SK-N-SH treated with all-trans-retinoic acid at 6 μM for 48 hours (cell line): ENCODE measurements around the gene NUP88.

ENCODE experiments used
- ZC3H10 ChIP-seq: fragments of 250-450 bp; sonication (Bioruptor Pico); IDR thresholded peaks from 2 replicates; pipeline ENCODE4 v1.5.1; 2021; ENCODE audit warnings: mild to moderate bottlenecking, moderate library complexity
- ZFP30 ChIP-seq: fragments of 450-650 bp; formaldehyde crosslinking; IDR thresholded peaks from 2 replicates; pipeline ENCODE4 v1.5.0; 2022; ENCODE audit warnings: mild to moderate bottlenecking, moderate library complexity

- TF ChIP-seq ZC3H10: no peak
- no peak for TF ChIP-seq ZFP30 (CRISPR knock-in tag)
Measured at GRCh38 chr17:5424909-5425308, 5.4 kb upstream of the NUP88 start.
